C1 segment of cervical spinal cord (tissue), 14 donors: ENCODE measurements around the gene HMBS.
"Not testable (repeated sequence)": the region's sequence is repeated elsewhere in the genome, so short reads cannot be mapped to it uniquely, and the experiment has no call there.

ENCODE experiments used
- DNase-seq, 14 donors: peaks; one replicate each; lab custom pipeline; 2025; lab: John Stamatoyannopoulos, UW

HMBS gene

DNA sequence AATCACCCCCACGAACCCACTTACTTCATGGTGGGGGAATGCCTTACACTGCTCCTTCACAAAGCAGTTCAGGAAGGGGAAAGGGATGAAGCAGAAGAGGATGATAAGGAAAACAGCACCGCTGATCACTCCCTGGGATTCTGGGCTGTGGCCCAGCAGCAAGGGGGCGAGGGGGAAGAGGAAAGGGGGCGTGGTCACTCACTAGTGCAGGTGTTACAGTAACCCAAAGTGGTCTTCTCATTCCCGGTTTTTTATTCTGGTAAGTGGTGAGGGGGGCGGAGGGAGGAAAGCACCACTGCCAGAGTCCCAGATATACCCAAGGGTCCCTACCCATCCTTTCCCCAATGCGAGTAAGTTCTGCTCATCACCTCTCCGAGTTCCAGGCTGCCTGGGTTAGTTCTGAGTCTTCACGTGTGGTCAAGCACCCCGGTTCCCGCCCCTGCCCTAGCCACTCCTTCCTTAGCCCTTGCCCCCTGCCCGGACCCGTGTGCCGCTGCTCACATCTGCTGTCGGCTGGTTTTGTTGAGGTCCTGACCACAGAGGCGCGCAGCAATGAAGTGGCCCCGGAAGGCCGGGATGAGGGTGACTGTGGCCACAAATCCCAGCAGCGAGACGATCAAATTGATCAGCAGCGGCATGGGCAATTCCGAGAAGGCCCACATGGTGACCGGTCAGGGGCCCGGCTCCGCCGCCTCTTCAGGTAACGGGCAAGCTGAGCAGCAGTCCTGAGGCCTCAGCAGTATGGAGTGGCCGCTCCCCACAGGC, 16.5 kb downstream of the HMBS start:
- DNase-seq: no peak

DNA sequence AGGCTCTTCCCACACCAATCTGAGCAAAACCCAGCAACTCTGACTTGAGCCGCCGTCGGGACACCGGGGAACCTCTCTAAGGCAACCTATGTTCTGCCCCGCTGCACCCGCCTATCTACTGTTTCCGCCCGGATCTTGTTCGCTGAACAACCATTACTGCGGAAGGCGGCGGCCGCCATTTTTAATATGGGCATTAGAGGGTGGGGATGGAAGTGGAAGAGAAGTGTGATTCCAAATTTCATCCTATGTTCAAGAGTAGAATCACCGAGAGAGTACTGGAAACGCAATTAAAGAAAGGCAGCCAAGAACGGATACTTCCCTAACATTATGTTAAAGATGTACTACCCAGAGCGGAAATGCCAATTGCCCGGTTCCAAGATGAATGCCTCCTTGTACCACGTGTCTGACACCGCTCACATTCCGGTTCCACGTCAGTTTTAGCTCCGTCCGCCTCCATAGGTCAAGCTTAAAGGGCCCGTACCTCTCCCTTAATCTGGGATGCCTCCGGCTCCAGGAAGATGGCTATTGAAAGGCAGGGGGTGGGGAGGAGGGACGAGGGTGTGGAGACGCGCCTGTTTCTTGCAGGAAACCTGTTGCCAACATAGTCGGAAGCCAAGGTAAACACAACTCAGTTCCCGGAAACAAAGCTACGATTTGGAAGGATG, 17.2 kb downstream of the HMBS start, which contains the start of gene DPAGT1:
Gene DPAGT1 (minus strand): TSS at position 95 of the 665 bp plus-strand sequence. CDS start 198 bp downstream, outside the sequence.
- DNase-seq: peak in 13 of 14 donors; percentile 60 to 98 (median 88)

DNA sequence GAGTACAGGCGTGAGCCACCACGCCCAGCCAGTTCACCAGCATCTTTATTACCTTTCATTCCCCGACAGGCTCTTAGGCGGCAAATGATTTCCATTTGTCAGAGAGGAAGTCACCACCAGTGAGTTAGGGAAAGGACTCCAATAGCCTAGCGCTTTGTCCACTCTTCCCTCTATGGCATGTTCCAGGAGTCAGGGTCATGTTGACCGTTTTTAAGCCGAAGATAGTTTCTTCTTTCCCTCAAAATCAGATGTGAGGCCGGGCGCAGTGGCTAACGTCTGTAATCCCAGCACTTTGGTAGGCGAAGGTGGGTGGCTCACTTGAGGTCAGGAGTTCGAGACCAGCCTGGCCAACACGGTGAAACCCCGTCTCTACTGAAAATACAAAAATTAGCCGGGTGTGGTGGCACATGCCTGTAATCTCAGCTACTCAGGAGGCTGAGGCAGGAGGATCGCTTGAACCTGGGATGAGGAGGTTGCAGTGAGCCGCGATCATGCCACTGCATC, 18.5 kb downstream of the HMBS start:
- DNase-seq: not testable (repeated sequence)

DNA sequence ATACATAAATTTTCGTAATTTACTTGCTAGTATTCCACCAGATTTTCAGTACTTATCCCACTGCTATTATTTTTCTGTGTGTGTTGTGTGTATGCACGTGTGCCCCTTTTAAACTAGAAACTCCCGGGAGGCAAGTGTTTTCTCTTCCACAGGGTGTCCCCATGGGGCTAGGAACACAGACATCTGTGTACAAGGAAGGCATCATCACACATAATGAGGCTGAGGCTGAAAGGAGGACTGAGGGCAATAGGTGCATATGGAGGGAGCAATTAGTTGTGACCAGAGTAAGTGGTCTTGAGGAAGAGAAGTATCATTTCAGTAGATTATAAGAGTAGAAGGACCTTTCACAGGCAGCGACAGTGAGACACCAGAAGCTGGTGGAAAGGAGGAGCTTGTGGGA, 19.1 kb downstream of the HMBS start:
- DNase-seq: no peak

DNA sequence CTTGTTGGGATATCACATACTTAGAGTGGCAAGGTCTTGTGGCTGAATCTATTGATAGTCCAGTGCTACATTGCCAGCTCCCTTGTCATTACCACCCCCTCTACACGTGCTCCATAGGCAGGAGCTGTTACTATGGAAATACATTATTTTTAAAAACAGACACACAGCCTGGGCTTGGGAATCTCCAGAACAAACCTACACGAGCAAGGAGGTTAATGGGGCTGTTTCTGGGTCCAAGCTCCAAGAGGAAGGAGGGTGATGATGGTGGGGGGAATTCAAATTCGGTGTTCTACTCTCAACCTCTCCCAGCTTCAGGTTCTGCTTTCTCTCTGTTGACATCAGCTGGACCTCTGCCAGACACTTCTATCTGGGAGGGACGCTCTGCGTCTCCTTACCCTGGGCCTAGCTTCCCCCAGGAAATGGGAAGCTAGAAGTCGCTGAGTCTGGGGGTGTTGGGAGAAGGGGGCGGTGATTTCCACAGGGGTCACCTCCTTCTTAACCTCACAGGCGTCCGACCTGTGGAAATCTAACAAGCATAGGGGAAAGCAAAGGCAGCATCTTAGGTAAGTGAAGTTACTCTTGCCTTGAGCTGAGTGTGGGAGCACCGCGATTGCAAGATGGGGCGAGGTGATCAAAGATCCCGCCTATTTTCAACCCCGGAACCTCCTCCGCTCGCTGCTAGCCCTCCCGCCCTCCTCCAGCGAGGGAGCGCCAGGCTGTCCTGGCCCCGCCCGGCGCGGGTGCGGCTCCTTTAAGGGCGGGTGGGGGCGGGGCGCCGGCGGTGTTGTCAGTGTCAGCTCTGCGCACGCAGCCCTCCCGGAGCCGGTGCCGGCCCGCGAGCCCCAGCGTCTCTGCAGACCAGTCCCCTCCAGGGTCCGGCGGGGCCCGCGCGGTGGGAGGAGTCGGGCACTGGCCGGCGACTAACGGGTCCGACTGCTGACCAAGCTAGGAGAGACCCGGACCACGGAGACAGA, 22.2 kb downstream of the HMBS start, which contains the start of gene C2CD2L:
Gene C2CD2L (plus strand): TSS at position 781 of the 974 bp plus-strand sequence. CDS start 398 bp downstream, outside the sequence.
- peak in 13 of 14 donors; percentile 45 to 91 (median 82) for DNase-seq

DNA sequence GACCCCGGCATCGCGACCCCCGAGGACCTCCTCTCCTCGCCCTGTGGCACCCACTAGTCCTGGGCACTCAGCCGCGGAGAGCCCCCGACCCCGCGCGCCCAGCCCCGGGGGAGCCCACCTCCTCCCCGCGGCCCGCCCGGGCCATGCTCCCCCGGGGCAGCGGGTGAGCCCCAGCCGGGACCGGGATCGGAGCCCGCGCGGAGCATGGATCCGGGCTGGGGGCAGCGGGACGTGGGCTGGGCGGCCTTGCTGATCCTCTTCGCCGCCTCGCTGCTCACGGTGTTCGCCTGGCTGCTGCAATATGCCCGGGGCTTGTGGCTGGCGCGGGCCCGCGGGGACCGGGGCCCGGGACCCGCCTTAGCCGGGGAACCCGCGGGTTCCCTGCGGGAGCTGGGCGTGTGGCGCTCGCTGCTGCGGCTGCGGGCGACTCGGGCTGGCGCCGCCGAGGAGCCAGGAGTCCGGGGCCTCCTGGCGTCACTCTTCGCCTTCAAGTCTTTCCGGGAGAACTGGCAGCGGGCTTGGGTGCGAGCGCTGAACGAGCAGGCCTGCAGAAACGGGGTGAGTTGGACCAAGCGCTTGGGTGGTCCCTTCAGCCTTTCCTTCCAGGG, 23.0 kb downstream of the HMBS start:
- peak in 1 of 14 donors; percentile 57 for DNase-seq

DNA sequence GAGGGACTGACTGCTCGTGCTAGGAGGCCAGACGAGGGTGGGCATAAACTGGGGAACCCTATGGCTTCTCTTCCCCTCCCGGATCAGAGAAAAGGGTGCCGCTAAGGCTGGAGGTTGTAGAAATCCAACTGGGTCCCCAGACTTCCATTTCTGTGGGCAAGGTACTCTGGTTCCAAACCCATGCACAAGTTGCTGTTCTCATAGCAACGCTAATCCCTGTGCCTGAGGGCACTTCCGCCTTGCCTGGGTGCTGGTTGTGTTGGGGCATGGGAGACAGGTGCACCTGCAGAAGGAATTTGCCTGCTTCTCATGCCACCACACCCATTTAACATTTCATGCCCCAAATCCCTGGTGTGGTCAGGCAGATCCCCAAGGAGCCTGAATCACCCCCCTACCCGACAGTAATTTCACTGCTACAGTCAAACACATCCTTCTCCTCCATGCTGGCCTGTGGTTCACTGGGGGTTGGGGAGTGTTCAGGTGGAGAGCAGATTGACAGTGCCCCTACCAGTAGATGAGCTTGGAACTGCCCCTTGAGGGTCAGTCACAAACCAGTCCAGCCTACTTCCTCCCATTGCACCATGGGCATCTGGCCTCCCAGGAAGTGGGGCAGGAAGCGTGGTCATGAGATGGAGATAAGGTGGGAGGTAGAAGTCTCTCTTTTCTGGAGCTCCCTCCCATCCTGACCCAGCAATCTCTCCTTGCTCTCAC, 23.6 kb downstream of the HMBS start:
- peak in 6 of 14 donors; percentile 13 to 41 (median 34) for DNase-seq

DNA sequence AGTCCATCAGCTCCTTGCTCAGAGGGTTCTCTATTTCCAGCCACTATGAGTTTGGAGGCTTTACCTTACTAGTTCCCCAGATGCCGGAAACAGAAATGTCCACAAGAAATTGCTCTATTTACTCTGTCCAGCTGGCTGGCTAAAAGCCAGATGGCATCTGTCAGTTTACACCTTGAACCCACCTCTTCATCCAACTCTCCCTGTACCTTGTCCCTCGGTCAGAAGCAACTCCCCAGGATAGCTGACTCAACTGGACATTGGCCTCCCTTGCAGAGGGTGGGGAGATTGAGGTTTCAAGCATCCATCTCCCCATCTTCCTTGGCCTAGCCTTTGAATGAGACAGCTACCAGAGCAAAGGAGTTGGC, 24.2 kb downstream of the HMBS start:
- DNase-seq: no peak

DNA sequence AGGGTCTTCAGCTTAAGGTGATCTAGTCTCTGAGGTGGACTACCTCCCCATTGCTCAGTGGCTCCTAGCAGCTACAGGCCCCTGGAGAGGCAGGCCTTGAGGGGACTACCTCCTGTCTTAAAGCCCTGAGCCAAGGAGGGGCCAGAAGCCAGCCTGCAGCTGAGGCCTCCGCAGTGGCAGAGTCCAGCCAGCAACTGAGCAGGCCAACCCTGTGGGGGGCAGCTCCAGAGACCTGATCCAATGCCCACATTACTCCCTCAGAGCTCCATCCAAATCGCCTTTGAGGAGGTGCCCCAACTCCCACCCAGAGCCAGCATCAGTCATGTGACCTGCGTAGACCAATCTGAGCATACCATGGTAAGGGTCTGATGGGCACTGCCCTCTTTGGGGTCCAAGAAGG, 25.2 kb downstream of the HMBS start:
- DNase-seq: peak in 2 of 14 donors; percentile 10 to 12

DNA sequence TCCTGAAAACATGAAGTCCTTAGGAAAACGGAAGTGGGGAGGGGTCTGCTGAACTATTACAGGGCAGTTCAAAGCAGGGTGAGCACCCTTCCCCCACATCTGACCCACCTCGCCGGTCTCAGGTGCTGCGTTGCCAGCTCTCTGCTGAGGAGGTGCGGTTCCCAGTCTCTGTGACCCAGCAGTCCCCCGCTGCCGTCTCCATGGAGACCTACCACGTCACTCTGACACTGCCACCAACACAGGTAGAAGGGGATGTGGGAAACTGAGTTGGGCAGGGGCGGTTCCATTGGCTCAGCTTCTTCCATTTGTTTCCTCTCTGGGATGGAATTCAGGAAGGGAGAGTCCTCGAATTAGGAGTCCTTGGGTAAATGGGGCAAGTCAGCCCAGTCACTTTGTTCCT, 25.8 kb downstream of the HMBS start:
- no peak for DNase-seq

DNA sequence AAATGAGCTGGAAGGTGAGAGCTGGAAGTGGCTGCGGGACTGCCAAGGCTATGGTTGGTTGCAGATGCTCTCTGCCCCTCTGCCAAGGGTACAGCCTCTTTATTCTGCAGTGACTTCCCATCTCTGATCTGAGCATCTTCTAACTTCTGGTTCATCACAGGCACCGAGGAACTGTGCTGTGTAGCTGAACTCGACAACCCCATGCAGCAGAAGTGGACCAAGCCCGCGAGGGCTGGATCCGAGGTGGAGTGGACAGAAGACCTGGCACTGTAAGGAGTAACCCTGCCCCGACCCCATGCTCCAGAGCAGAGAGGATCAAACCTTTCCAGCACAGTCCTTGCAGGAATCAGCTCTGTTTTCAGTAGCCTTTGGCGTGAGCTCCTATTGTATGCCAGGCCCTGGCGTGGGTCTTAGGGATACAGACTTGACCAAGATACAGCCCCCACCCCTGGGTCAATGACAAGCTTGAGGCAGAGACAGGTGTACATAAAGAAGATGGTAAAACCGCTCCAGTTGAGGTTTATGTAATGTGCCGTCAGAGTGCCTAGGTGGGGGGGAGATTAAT, 26.8 kb downstream of the HMBS start:
- no peak for DNase-seq

DNA sequence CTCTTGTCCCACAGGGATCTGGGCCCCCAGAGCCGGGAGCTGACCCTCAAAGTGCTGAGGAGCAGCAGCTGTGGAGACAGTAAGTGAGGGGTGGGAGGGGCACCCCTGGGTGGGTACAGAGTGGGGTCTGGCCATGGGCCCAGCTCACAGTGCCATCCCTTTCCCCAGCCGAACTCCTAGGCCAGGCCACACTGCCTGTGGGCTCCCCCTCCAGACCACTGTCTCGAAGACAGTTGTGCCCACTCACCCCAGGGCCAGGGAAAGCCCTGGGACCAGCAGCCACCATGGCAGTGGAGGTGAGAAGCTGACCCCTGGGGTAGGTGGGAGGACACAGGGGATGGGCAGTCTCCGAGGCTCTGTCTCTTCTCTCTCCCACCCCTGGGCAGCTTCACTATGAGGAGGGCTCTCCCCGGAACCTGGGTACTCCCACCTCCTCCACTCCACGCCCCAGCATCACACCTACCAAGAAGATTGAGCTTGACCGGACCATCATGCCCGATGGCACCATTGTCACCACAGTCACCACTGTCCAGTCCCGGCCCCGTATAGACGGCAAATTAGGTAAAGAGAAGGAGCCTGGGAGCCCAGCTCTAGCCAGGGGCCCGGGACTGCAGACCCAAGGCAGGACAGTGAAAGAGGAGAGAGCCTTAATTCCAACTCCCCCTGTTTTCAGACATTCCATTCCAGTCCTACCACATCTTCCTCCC, 27.8 kb downstream of the HMBS start:
- no peak for DNase-seq

DNA sequence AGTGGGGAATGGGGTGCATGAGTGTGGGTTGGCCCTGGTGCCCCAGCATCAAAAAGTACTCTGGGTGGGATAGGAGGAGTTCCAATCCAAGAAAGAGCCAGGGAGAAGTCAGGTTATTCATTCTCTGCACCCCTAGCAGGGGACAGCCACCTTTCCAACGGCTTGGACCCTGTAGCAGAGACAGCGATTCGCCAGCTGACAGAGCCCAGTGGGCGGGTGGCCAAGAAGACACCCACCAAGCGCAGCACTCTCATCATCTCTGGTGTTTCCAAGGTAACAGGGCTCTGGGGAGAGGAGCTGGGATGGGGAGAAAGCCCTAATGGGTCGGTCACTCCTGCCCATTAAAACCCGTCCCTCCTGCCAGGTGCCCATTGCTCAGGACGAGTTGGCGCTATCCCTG, 29.0 kb downstream of the HMBS start:
- no peak for DNase-seq

DNA sequence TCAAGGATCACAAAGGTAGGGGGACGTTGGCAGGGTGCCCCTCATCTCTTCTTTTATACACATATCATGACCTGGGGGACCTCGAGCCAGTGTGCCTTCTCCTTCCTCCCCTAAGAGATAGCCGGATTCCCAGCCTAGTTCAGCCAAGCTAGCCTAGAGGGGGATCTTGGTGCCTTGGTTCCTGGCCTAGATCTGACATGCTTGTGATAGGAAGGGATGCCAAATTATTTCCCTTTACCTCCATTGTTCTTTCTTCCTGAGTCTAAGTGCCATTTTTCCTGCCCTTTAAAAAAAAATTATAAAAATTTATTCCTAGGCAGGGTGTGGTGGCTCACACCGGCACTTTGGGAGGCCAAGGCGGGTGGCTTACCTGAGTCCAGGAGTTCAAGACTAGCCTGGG, 29.7 kb downstream of the HMBS start:
- no peak for DNase-seq

DNA sequence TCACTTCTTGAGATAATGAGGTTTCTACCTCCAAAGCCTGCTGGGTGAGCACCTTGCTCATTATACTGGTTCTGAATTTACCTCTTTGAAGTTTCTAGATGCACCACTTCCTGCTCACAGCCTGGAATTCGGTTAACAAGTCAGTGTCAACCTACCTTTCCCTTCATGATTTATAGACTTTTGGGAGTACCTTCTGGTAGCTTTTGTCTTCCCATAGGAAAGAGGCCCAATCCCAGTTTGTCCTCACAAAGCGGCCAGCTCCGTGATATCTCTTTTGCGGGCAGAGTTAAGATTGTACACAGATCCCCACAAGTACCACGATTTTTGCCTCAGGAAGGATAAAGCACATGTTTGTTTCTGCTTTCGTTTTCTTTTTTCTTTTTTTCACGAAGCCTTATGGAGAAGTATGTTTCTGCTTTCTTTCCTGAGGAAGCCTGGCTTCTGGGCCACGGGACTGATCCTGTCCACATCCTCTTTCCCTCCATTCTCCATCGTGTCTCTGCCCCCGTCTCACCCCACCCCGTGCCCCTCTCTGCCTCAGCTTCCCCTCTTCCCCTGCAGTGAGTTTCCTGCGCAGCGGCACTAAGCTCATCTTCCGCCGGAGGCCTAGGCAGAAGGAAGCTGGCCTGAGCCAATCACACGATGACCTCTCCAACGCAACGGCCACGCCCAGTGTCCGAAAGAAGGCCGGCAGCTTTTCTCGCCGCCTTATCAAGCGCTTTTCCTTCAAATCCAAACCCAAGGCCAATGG, 31.0 kb downstream of the HMBS start:
- peak in 7 of 14 donors; percentile 16 to 60 (median 34) for DNase-seq

DNA sequence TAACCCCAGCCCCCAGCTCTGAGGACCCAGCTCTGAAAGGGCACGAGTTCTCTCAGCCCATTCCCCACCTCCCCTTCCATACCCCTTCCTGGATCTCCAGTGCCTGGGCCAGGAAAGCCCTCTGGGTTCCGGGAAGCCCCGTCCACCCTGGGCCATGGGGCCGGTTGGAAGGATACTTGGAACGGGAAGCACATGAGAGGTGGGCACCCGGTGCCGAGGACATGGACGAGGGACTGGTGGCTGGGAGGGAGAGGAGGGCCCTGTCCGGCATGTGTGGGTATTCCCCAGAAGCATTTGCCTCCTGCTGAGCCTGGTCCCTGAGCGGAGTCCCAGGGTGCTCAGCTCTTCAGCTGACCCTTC, 31.5 kb downstream of the HMBS start:
- DNase-seq: no peak

DNA sequence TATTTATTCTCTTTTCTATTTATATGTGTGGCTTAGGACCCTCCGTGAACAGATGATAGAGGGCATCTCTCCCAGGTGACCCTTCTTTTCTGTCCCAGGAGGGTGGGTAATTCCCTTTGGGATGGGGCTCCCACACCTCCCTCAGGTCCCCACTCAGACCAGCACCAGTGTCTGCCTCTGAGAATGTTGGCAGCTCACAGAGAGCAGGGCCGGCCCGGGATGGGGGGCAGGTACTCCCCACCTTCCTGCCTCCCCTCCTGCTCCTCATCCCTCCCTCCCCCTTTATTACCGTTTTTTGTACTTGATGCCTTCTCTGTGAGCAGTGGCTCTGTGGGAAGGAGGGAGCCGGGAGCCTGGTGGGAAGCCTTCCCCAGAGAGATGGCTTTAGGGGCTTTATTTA, 31.9 kb downstream of the HMBS start:
- DNase-seq: no peak

DNA sequence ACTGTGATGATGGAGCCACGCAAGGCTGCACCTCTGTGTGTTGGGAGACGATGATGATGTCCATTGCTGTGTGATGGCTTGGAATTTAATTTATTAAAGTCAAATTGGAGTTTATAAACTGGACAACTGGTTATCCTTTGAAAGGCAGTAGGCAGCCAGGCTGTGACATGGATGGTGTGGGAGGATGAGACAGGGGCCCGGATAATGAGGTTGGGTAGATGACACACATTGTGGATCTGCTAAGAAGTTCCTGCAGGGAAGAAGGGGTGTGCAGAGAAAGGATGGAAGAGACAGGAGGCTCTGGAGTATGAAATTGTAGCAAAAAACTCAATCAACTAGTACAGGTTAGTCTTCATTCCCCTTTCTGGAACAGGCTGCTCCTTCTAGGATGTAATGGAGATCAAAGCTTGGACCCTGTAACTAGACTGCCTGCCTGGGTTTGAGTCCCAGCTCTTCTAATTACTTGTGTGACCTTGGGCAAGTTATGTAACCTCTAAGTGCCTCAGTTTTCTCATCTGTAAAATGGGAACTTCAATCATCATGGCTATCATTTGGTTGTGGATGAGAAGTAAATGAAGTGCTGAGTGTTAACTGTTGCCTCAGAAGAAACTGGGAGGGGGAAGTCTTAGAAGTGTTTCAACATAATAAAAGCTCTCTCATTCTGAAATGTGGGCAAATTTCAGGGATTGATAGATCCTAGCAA, 32.5 kb downstream of the HMBS start:
- DNase-seq: no peak
